ENCODE measurements around the gene PTPRG.

DNA sequence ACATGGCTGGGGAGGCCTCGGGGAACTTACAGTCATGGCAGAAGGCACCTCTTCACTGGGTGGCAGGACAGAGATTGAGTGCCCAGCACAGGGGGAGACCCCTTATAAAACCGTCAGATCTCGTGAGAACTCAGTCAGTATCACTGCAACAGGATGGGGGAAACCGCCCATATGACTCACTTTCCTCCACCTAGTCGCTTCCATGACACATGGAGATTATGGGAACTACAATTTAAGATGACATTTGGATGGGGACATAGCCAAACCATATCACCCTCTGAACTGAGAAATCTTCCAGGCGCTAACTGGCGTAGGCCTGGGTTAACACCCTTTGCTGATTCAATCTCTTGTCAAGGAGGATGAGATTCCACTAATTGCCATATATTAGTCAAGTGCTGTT is 419.7 kb downstream of the PTPRG start:
- no peak for TF ChIP-seq CTCF (IDR thresholded peaks at IDR 0.05; ENCODE audit: insufficient read depth, low read depth, low read length)
- TF ChIP-seq EZH2 (IDR thresholded peaks at IDR 0.05; ENCODE audit: insufficient read depth, low read length): no peak
